GM21529 (cell line): ENCODE results near the gene SP110.
"Not testable (repeated sequence)": the region's sequence is repeated elsewhere in the genome, so short reads cannot be mapped to it uniquely, and the experiment has no call there.

Experiments used
- ATAC-seq: cut with Tn5 transposase; IDR thresholded peaks from one replicate; pipeline ENCODE4 v1.9.1; 2021; ENCODE audit not compliant: unreplicated experiment

Gene SP110

GRCh38 chr2:230225486-230225885 lies 5.7 kb upstream of the SP110 start, which contains the start of gene SP140:
SP140 (plus strand) TSS chr2:230225736; CDS start chr2:230225845, 109 bp downstream.
- ATAC-seq = peak; percentile 72

- no peak for ATAC-seq
Observed at GRCh38 chr2:230224458-230224857, 4.7 kb upstream of the SP110 start.

DNA sequence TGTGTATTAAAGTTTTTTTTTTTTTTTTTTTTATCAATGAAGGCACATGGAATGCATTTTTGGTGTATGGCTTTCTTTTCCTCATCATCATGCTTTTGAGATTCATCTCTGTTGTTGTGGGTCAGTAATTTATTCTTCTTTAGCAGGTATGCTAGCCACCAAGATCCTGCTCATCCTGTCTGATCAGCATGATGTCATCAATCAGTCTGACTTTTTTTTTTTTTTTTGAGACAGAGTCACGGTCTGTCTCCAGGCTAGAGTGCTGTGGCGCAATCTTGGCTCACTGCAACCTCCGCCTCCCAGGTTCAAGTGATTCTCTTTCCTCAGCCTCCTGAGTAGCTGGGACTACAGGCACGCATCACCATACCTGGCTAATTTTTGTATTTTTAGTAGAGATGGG lies 3.0 kb upstream of the SP110 start:
- ATAC-seq = not testable (repeated sequence)

- no peak for ATAC-seq
Observed at GRCh38 chr2:230221493-230221892, 1.7 kb upstream of the SP110 start.

GRCh38 chr2:230220347-230220969 lies 674 bp upstream of the SP110 start:
- ATAC-seq = no peak

- no peak for ATAC-seq
Observed at GRCh38 chr2:230218421-230218820, 1.4 kb downstream of the SP110 start.

DNA sequence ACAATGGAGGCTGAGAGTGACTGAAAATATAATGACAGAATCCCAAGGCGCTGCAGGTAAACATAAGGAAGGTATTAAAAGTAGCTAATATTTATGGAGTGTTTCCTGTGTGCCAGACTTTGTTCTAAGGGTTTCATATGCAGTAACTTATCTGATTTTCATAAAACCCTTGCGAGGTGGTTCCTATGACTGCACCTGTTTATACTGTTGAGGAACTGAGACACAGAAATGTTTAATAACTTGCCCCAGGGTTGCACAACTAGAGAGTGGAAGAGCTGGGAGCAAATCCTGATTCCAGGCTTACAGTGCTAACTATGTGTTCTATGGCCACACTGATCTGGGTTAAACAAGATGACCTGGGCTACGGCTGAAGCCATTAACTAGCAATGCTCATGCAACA lies 2.4 kb downstream of the SP110 start:
- peak; percentile 41 for ATAC-seq

DNA sequence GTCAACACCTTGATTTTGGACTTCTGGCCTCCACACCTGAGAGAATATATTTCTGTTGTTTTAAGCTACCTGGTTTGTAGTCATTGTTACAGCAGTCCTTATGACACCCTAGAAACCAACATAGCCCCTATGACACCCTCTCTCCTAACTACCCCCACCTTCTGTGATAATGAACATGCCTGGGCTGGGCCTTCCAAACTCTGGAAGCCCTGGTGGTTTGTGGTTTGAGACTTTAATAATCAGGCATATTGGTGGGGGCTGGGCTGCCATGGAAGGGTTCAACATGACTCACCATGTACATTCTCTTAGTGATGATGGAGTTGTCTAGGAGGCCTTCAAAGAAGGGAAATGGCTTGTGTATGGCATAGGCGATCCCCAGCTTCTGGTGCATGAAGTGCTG lies 3.3 kb downstream of the SP110 start:
- no peak for ATAC-seq

DNA sequence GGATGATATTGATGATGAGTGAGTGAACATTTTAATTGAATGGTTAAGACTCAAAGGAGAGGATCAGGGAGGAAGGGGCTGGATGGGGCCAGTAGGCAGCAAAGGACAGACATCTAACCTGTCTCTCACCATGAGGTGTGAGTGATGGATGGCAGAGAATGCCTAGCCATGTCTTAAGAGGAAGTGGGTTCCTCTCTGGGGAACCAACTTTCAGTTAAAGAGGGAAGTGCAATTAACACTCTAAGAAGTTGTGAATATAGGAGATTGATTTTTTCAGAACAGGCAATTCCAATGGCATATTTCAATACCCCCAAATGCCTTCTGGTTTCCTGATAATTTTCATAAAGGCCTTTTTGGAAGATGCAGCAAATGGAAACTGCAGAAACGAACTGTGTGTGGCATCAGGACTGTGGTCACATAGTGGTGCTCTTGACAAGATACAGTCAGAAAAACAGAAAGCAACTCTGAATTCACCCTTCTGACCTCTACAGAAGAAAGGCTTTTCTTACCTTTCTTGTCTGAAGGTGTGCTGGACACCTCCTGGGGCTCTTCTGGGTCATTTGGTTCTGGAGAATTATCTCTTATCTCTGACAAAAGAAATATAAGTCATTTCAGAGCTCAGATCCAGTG lies 10.2 kb downstream of the SP110 start:
- peak; percentile 48 for ATAC-seq

GRCh38 chr2:230208576-230208975 lies 11.2 kb downstream of the SP110 start:
- ATAC-seq = no peak

DNA sequence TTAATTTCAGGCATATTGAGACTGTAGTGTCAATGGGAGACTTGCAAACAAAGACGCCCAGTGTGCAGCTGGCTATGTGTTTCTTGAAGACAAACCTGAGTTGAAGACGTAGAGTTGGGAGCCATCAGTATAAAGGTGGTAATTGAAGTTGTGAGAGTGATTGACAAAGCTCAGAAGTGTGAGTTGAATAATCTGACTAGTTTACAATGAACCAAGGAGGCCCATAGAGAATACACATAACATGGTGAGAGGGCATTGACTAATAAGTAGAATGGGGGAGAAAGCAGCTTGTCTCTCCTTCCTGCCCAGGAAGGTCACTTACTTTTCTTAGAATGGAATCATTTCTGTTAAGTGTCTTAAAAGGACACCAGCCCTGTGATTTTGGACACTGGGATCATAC lies 14.1 kb downstream of the SP110 start:
- ATAC-seq = peak; percentile 28

DNA sequence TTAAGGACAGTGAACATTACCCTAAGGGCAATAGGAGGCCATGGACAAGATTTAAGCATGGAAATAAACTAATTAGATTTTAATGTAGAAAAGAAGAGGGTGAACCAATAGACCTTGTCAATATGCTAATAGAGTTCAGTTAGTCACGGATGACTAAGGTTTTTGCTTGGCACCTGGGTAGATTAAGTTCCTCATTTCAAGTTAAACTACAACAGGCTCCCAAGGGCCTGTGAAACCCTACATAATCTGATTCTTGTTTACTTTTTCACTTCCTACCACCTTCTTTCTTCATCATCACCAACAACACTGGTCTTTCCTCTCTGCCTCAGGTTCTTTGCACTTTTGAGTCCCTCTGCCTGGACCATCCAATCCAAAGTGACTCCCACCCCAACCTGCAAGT lies 14.8 kb downstream of the SP110 start:
- ATAC-seq = peak; percentile 41

GRCh38 chr2:230203110-230203676 lies 16.6 kb downstream of the SP110 start:
- ATAC-seq = peak; percentile 49

DNA sequence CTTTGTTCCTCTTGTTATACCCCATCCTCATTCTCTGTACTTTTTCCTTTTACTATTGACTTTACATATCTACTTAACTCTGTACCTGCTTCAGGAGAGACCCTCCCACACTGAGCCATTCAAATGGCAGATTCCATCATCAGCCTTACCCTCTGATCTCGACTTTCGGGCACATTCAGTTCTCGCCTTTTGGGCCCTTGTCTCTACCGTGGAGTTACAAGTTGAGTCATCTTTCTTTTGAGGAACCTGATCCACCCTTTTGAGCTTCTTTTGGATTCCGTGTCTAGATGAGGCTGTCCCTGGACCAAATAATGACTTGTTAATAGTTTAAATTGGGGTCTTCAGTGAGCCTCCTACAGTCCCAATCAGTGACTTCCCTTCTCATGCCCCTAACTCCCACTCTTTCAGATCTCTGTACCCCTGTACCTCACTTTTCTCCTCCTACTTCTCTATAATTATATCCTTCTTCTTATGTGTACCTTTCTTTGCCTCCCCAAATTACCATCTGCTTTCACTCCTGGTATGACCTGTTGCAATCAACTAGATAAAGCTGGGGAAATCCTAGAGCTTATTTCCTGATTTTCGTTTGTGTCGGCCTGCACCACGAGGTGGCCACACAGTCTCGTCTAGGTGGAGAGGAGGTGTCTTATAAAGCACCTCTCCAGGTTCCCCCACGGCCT lies 17.2 kb downstream of the SP110 start:
- peak; percentile 47 for ATAC-seq

- ATAC-seq = no peak
Observed at GRCh38 chr2:230184727-230185578, 34.8 kb downstream of the SP110 start.

DNA sequence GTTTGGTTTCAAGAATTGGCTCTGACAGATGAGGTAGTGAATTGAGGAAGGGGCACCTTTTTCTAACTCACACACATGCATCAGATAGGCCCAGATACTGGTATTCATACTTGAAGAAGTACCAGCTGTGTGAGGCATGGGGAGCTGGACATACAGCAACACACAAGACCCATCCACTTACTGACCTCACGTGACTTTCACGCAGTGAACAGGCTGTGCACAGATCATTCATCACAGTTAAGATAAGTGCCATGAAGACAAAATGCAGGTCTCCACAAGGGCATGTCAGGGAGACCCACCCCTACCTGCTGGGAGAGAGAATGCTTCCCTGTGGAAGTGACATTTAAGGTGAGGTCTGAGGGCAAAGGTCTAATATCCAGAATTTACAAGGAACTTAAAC lies 38.6 kb downstream of the SP110 start:
- no peak for ATAC-seq

DNA sequence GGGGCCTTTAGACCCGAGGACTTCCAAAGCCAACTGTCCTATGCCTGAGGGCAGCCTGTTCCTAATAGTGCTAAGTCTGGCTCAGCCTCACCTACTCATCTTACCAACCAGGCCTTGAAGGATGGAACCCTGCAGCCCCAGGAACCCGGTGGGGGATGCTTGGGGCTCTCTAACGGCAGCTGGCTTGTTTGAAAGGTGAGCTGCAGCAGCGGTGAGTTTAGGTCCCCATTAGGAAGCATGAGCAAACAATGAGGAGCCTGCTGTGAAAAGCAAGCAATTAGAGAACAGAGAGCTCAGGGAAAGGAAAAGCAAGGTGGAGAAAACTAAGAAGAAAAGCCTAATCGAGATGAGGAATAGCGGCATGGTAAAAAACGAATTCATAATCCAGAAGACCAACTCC lies 39.9 kb downstream of the SP110 start:
- ATAC-seq = no peak

GRCh38 chr2:230178546-230179485 lies 41.0 kb downstream of the SP110 start:
- ATAC-seq = no peak

GRCh38 chr2:230176996-230177395 lies 42.8 kb downstream of the SP110 start:
- ATAC-seq = no peak

DNA sequence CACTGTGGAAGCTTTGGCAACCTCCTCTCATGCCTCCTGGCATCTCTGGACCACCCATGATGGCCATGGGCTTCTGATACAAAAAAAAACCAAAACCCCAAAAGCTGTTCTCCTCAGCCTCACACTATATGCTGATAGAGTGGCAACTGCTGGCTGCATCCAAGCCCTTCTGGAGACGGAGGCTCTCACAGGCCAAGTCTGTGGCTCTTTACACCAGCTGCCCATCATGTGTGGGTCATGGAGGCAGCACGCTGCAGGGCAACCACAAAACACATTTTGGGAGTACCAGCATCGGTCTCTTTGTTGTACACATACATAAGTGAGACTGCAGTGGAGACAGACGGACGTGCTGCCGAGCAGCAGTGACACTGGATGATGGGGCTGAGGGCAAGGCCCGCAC lies 45.3 kb downstream of the SP110 start:
- ATAC-seq = no peak
